Motor neuron (in vitro differentiated cells): ENCODE data around the gene EYA2. TPM values are rescaled to one million over a fixed set of nuclear protein-coding genes. Genes with fewer than 3 reads are reported as not detected.
"Not testable (repeated sequence)": the region's sequence is repeated elsewhere in the genome, so short reads cannot be mapped to it uniquely, and the experiment has no call there.

Source experiments
- ATAC-seq, 8 experiments: fragments of 200-7000 bp; cut with Tn5 transposase; replicated peaks in 6 of 8; 2 replicates each; pipeline ENCODE4 v1.8.0; 2021; ENCODE audit warnings: mild to moderate bottlenecking in 8 of 8, moderate library complexity in 8 of 8
- H3K27ac ChIP-seq, 2 donors: fragments of 250-450 bp; sonication (Bioruptor Pico); 2 replicates each; pipeline ENCODE4 v1.9.0; 2021; ENCODE audit warnings: antibody characterized with exemption in 2 of 2, mild to moderate bottlenecking in 2 of 2, moderate library complexity in 1 of 2
- H3K4me1 ChIP-seq, 2 donors: fragments of 250-450 bp; sonication (Bioruptor Pico); replicated peaks in 1 of 2; 2 replicates each; pipeline ENCODE4 v1.6.1; 2021; ENCODE audit warnings: antibody characterized with exemption in 2 of 2, mild to moderate bottlenecking in 2 of 2, moderate library complexity in 1 of 2
- H3K4me3 ChIP-seq, 5 donors: fragments of 250-450 bp; sonication (Bioruptor Pico); 2 replicates each; pipeline ENCODE4 v1.9.0; 2021; ENCODE audit warnings: antibody characterized with exemption in 5 of 5, mild to moderate bottlenecking in 5 of 5, moderate library complexity in 4 of 5
- WGBS, 10 experiments: fragments of 450-650 bp; shearing (Covaris generic); methylation state at CpG; one replicate each; pipeline ENCODE4 v1.0.0; 2022; 5-methylcytosine and 5-hydroxymethylcytosine counted together
- in situ Hi-C, 9 experiments: fragments of 400-800 bp; cut with MboI; loops; one replicate each; pipeline ENCODE4 v1.15.0; 2021; ENCODE audit warnings: low sequenced_read_pairs in 9 of 9, low pct_unique_long_range_greater_than_20kb in 2 of 9; ENCODE audit not compliant: unreplicated experiment in 9 of 9
- total RNA-seq, 8 experiments: library from RNA; unstranded; fragments of 300-600 nt; gene quantifications; 2 replicates each; pipeline versions ENCODE4 v1.2.3 to v1.2.4, GENCODE V29; 2022

Gene EYA2
- total RNA-seq, 8 experiments from 2014 or later: 0.18 to 7.5 (median 1.9) TPM; not detected in 1

GRCh38 chr20:47204850-47205122 is 310.1 kb downstream of the EYA2 start:
- H3K4me3 ChIP-seq, ATAC-seq, H3K4me1 ChIP-seq, H3K27ac ChIP-seq: not testable (repeated sequence)
- 79 to 100% (median 94%) methylated on average over 2 to 9 of the region's 11 CpGs; no CpG with 5 or more reads in 2 of the 10 experiments for WGBS, 10 experiments
- in situ Hi-C loops: loop anchor here in 1 of 9 experiments (10.0 kb wide), 1 partner anchor 180 kb away; no protein-coding TSS in a partner anchor

- in situ Hi-C loops: loop anchor here in 1 of 9 experiments (10.0 kb wide), 1 partner anchor 179 kb away; no protein-coding TSS in a partner anchor
- peaks cover 3 to 5% of the 10 kb centered on the region in 2 donors for H3K4me1 ChIP-seq
- H3K4me3 ChIP-seq: no peak overlapping the region
- peak; percentile 41 to 91 (median 70) for ATAC-seq
- H3K27ac ChIP-seq: no peak overlapping the region
- 61 to 88% (median 80%) methylated on average over 1 to 6 of the region's 9 CpGs; no CpG with 5 or more reads in 5 of the 10 experiments for WGBS, 10 experiments
These were observed 311.0 kb downstream of the EYA2 start for GRCh38 chr20:47205577-47206123.

- H3K4me1 ChIP-seq, H3K27ac ChIP-seq, H3K4me3 ChIP-seq, ATAC-seq: not testable (repeated sequence)
- 76 to 100% (median 89%) methylated on average over 1 to 8 of the region's 10 CpGs; no CpG with 5 or more reads in 1 of the 10 experiments for WGBS, 10 experiments
- in situ Hi-C loops: loop anchor here in 1 of 9 experiments (10.0 kb wide), 1 partner anchor 178 kb away; no protein-coding TSS in a partner anchor
These were observed 311.9 kb downstream of the EYA2 start for GRCh38 chr20:47206552-47206951.

GRCh38 chr20:47206962-47207641 is 312.5 kb downstream of the EYA2 start:
- ATAC-seq: peak in 1 of 8 experiments; percentile 24
- no peak overlapping the region for H3K4me3 ChIP-seq
- H3K27ac ChIP-seq: no peak overlapping the region
- in situ Hi-C loops: loop anchor here in 1 of 9 experiments (10.0 kb wide), 1 partner anchor 178 kb away; no protein-coding TSS in a partner anchor
- 0 to 94% (median 77%) methylated on average over 1 to 7 of the region's 9 CpGs; no CpG with 5 or more reads in 1 of the 10 experiments for WGBS, 10 experiments
- H3K4me1 ChIP-seq: peaks cover 3 to 5% of the 10 kb centered on the region in 2 donors

- no peak overlapping the region for H3K27ac ChIP-seq
These were observed 314.0 kb downstream of the EYA2 start for GRCh38 chr20:47208534-47209174.

GRCh38 chr20:47209982-47210381 is 315.3 kb downstream of the EYA2 start:
- no peak for ATAC-seq
- in situ Hi-C loops: loop anchor here in 1 of 9 experiments (10.0 kb wide), 1 partner anchor 175 kb away; no protein-coding TSS in a partner anchor
- Histone ChIP-seq H3K27ac (no peak overlapping the region), H3K4me1 (peaks cover 3 to 5% of the 10 kb centered on the region in 2 donors), H3K4me3 (no peak overlapping the region)
- WGBS, 10 experiments: 89 to 100% (median 96%) methylated on average over 3 to 17 of the region's 17 CpGs; no CpG with 5 or more reads in 1 of the 10 experiments

More at GRCh38 chr20:47208534-47209174, 314.0 kb downstream of the EYA2 start:
- in situ Hi-C loops: loop anchor here in 1 of 9 experiments (10.0 kb wide), 1 partner anchor 176 kb away; no protein-coding TSS in a partner anchor
- 79 to 100% (median 98%) methylated on average over 3 to 9 of the region's 18 CpGs; no CpG with 5 or more reads in 5 of the 10 experiments for WGBS, 10 experiments
- Histone ChIP-seq H3K4me1 (peaks cover 3 to 5% of the 10 kb centered on the region in 2 donors), H3K4me3 (no peak overlapping the region)
- no peak for ATAC-seq

- Histone ChIP-seq H3K4me1 (peaks cover 3 to 5% of the 10 kb centered on the region in 2 donors), H3K27ac (no peak overlapping the region), H3K4me3 (no peak overlapping the region)
- in situ Hi-C loops: no loop called here
- 84 to 100% (median 95%) methylated on average over 4 to 11 of the region's 13 CpGs; no CpG with 5 or more reads in 2 of the 10 experiments for WGBS, 10 experiments
- no peak for ATAC-seq
These were observed 315.8 kb downstream of the EYA2 start for GRCh38 chr20:47210470-47210869.

GRCh38 chr20:47211036-47211435 is 316.4 kb downstream of the EYA2 start:
- H3K27ac ChIP-seq: no peak overlapping the region
- H3K4me1 ChIP-seq: peaks cover 3 to 5% of the 10 kb centered on the region in 2 donors
- in situ Hi-C loops: no loop called here
- no peak overlapping the region for H3K4me3 ChIP-seq
- 82 to 98% (median 95%) methylated on average over 1 to 7 of the region's 7 CpGs; no CpG with 5 or more reads in 2 of the 10 experiments for WGBS, 10 experiments
- ATAC-seq: no peak

- Histone ChIP-seq H3K27ac (no peak overlapping the region), H3K4me1 (no peaks in the 10 kb centered on the region), H3K4me3 (no peak overlapping the region)
- in situ Hi-C loops: no loop called here
- WGBS, 10 experiments: 67 to 100% (median 88%) methylated on average over 1 to 8 of the region's 9 CpGs; no CpG with 5 or more reads in 1 of the 10 experiments
- no peak for ATAC-seq
These were observed 318.1 kb downstream of the EYA2 start for GRCh38 chr20:47212606-47213207.

- ATAC-seq: no peak
- Histone ChIP-seq H3K4me1 (no peaks in the 10 kb centered on the region), H3K27ac (no peak overlapping the region), H3K4me3 (no peak overlapping the region)
- in situ Hi-C loops: no loop called here
- WGBS, 10 experiments: 74 to 100% (median 91%) methylated on average over 1 to 8 of the region's 9 CpGs
These were observed 319.3 kb downstream of the EYA2 start for GRCh38 chr20:47213966-47214365.

GRCh38 chr20:47215653-47216397 is 321.2 kb downstream of the EYA2 start:
- in situ Hi-C loops: no loop called here
- ATAC-seq: no peak
- no peak overlapping the region for H3K27ac ChIP-seq
- H3K4me1 ChIP-seq: no peaks in the 10 kb centered on the region
- no peak overlapping the region for H3K4me3 ChIP-seq
- 80 to 100% (median 88%) methylated on average over 1 to 8 of the region's 10 CpGs; no CpG with 5 or more reads in 1 of the 10 experiments for WGBS, 10 experiments

GRCh38 chr20:47216819-47217410 is 322.3 kb downstream of the EYA2 start:
- no peak for ATAC-seq
- Histone ChIP-seq H3K4me1 (no peaks in the 10 kb centered on the region), H3K27ac (no peak overlapping the region), H3K4me3 (no peak overlapping the region)
- WGBS, 10 experiments: 60 to 100% (median 97%) methylated on average over 1 to 7 of the region's 7 CpGs
- in situ Hi-C loops: no loop called here
